ENCODE measurements around the gene TNIP2. TPM values are rescaled to one million over a fixed set of nuclear protein-coding genes. Genes with fewer than 3 reads are reported as not detected.

Gene TNIP2
- total and polyA plus RNA-seq, 2 donors (not counting 1 experiment from before 2014, with no cell fraction given): 47.6 to 71.9 TPM

GRCh38 chr4:2785613-2786012, 29.5 kb upstream of the TNIP2 start:
- H3K4me2 ChIP-seq (replicated peaks; ENCODE audit: low read depth, low read length, poor library complexity, severe bottlenecking): peak overlapping the region; percentile 68

DNA sequence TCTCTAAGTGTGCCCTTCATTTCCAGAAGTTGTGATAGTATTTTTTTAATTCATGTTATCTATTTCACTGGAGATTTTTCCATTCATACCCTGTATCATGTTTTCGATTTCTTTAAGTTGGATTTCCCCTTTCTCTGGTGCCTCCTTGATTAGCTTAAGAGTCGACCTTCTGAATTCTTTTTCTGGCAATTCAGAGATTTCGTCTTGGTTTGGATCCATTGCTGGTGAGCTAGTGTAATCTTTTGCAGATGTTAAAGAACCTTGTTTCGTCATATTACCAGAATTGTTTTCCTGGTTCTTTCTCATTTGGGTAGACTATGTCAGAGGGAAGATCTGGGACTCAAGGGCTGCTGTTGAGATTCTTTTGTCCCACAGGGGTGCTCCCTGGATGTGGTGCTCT, 27.7 kb upstream of the TNIP2 start:
- peaks cover 0 to 9% (median 5%) of the 10 kb centered on the region in 3 donors for H3K9me3 ChIP-seq (ENCODE audit: control extremely low read depth in 1 of 3, control insufficient read depth in 2 of 3, insufficient read depth in 1 of 3, low read length in 2 of 3)
- Mint-ChIP-seq H3K4me3 (no peak overlapping the region), H3K27me3 (no peaks in the 10 kb centered on the region), H3K4me1 (peaks cover 35% of the 10 kb centered on the region), H3K27ac (no peak overlapping the region), H3K9me3 (ENCODE audit: insufficient read depth) (peaks cover 3% of the 10 kb centered on the region)
- no peaks in the 10 kb centered on the region for H3K79me2 ChIP-seq (ENCODE audit: control insufficient read depth, insufficient read depth, low read length)
- ATAC-seq (ENCODE audit: low read depth) (no peak), DNase-seq (no peak)
- peaks cover 38% of the 10 kb centered on the region in 2 donors for H3K4me1 ChIP-seq (ENCODE audit: control insufficient read depth in 2 of 2, insufficient read depth in 2 of 2, low read length in 2 of 2)
- H3K4me2 ChIP-seq (replicated peaks; ENCODE audit: low read depth, low read length, poor library complexity, severe bottlenecking): no peak overlapping the region
- no peak overlapping the region for H3K27ac ChIP-seq (ENCODE audit: low read length in 2 of 2)
- no peak for TF ChIP-seq EZH2 (IDR thresholded peaks at IDR 0.05; ENCODE audit: borderline replicate concordance, insufficient read depth, low read depth, low read length, poor library complexity, severe bottlenecking)
- TF ChIP-seq, protein P1, sequence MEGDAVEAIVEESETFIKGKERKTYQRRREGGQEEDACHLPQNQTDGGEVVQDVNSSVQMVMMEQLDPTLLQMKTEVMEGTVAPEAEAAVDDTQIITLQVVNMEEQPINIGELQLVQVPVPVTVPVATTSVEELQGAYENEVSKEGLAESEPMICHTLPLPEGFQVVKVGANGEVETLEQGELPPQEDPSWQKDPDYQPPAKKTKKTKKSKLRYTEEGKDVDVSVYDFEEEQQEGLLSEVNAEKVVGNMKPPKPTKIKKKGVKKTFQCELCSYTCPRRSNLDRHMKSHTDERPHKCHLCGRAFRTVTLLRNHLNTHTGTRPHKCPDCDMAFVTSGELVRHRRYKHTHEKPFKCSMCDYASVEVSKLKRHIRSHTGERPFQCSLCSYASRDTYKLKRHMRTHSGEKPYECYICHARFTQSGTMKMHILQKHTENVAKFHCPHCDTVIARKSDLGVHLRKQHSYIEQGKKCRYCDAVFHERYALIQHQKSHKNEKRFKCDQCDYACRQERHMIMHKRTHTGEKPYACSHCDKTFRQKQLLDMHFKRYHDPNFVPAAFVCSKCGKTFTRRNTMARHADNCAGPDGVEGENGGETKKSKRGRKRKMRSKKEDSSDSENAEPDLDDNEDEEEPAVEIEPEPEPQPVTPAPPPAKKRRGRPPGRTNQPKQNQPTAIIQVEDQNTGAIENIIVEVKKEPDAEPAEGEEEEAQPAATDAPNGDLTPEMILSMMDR (IDR thresholded peaks at IDR 0.05): no peak
- no peaks in the 10 kb centered on the region for H3K36me3 ChIP-seq (replicated peaks in 1 of 2; ENCODE audit: control extremely low read depth in 1 of 2, control insufficient read depth in 1 of 2, extremely low read depth in 1 of 2, insufficient read depth in 2 of 2, low read length in 1 of 2)
- 84% methylated on average over 3 of the region's 4 CpGs for WGBS (ENCODE audit: insufficient coverage)
- H4K20me1 ChIP-seq (ENCODE audit: control insufficient read depth, insufficient read depth, low read length, poor library complexity, severe bottlenecking): no peaks in the 10 kb centered on the region
- no peak overlapping the region for H3K4me3 ChIP-seq (ENCODE audit: control extremely low read depth in 1 of 5, extremely low read depth in 1 of 5, insufficient read depth in 1 of 5, low read depth in 2 of 5, low read length in 4 of 5)
- POLR2A ChIA-PET: interaction anchor here (0.6 kb wide), 1 partner anchor 10 kb away, joined by 7 read pairs; no protein-coding TSS in a partner anchor
- no peaks in the 10 kb centered on the region for H3K27me3 ChIP-seq (replicated peaks in 1 of 4; ENCODE audit: control extremely low read depth in 1 of 4, control insufficient read depth in 3 of 4, insufficient read depth in 4 of 4, low read length in 3 of 4)
- CTCF ChIA-PET: interaction anchor here (0.7 to 1.7 kb wide), 4 partner anchors 9 to 20 kb away, joined by 3 to 6 read pairs (median 4); partner anchors contain the start of gene SH3BP2
- intact Hi-C loops (cut with micrococcal nuclease): no loop called here
- H2AFZ ChIP-seq (ENCODE audit: insufficient read depth, low read depth, low read length, poor library complexity, severe bottlenecking): no peak overlapping the region
- H3K9ac ChIP-seq (ENCODE audit: low read length): no peak overlapping the region

More at GRCh38 chr4:2785613-2786012, 29.5 kb upstream of the TNIP2 start:
- H3K4me3 Mint-ChIP-seq: no peak overlapping the region
- TF ChIP-seq, protein P1 (IDR thresholded peaks at IDR 0.05): no peak
- no peak for TF ChIP-seq EZH2 (IDR thresholded peaks at IDR 0.05; ENCODE audit: borderline replicate concordance, insufficient read depth, low read depth, low read length, poor library complexity, severe bottlenecking)
- Histone ChIP-seq H4K20me1 (ENCODE audit: control insufficient read depth, insufficient read depth, low read length, poor library complexity, severe bottlenecking) (no peaks in the 10 kb centered on the region), H3K27ac (ENCODE audit: low read length in 2 of 2) (peak overlapping the region; percentile 99), H3K9me3 (ENCODE audit: control extremely low read depth in 1 of 3, control insufficient read depth in 2 of 3, insufficient read depth in 1 of 3, low read length in 2 of 3) (peaks cover 0 to 9% (median 5%) of the 10 kb centered on the region in 3 donors), H3K4me3 (ENCODE audit: control extremely low read depth in 1 of 5, extremely low read depth in 1 of 5, insufficient read depth in 1 of 5, low read depth in 2 of 5, low read length in 4 of 5) (no peak overlapping the region), H3K4me1 (ENCODE audit: control insufficient read depth in 2 of 2, insufficient read depth in 2 of 2, low read length in 2 of 2) (peaks cover 55 to 57% of the 10 kb centered on the region in 2 donors), H3K79me2 (ENCODE audit: control insufficient read depth, insufficient read depth, low read length) (no peaks in the 10 kb centered on the region), H3K36me3 (replicated peaks in 1 of 2; ENCODE audit: control extremely low read depth in 1 of 2, control insufficient read depth in 1 of 2, extremely low read depth in 1 of 2, insufficient read depth in 2 of 2, low read length in 1 of 2) (no peaks in the 10 kb centered on the region), H3K27me3 (replicated peaks in 1 of 4; ENCODE audit: control extremely low read depth in 1 of 4, control insufficient read depth in 3 of 4, insufficient read depth in 4 of 4, low read length in 3 of 4) (no peaks in the 10 kb centered on the region), H2AFZ (ENCODE audit: insufficient read depth, low read depth, low read length, poor library complexity, severe bottlenecking) (no peak overlapping the region), H3K9ac (ENCODE audit: low read length) (peak overlapping the region; percentile 18)
- H3K9me3 Mint-ChIP-seq (ENCODE audit: insufficient read depth): peaks cover 3% of the 10 kb centered on the region
- ChIA-PET CTCF (interaction anchor here (0.7 to 3.0 kb wide), 5 partner anchors 23 to 67 kb away, joined by 3 to 9 read pairs (median 4); partner anchors contain the start of gene TNIP2), POLR2A (interaction anchor here (0.7 to 1.8 kb wide), 6 partner anchors 11 to 27 kb away, joined by 3 to 10 read pairs (median 8); no protein-coding TSS in a partner anchor)
- no peaks in the 10 kb centered on the region for H3K27me3 Mint-ChIP-seq
- intact Hi-C loops (cut with micrococcal nuclease): no loop called here
- peak overlapping the region; percentile 82 for H3K27ac Mint-ChIP-seq
- peak; percentile 19 for ATAC-seq (ENCODE audit: low read depth)
- H3K4me1 Mint-ChIP-seq: peaks cover 52% of the 10 kb centered on the region
- WGBS (ENCODE audit: insufficient coverage): 0% methylated on average over 2 of the region's 4 CpGs
- peak; percentile 77 for DNase-seq
